GM12878 (cell line): ENCODE results near the gene CHST2. TPM values are rescaled to one million over a fixed set of nuclear protein-coding genes. Genes with fewer than 3 reads are reported as not detected.

Experiments used
- ATAC-seq: fragments of 200-7000 bp; cut with Tn5 transposase; 3 replicates; pipeline ENCODE4 v1.9.1; 2020; ENCODE audit warnings: mild to moderate bottlenecking, moderate library complexity
- BruUV-seq: library from RNA; stranded (reverse); fragments of 400-500 nt; replicated peaks from 2 replicates; lab custom pipeline; 2021; lab: Mats Ljungman, UMichigan
- CTCF ChIA-PET: fragments of 300-600 bp; sonication (Branson Sonifier 250); formaldehyde crosslinking; extraction: SDS; loops from one replicate; lab custom pipeline; 2021; ENCODE audit warnings: inconsistent platforms; lab: Yijun Ruan, JAX
- POLR2A ChIA-PET: fragments of 350-600 bp; formaldehyde crosslinking; extraction: SDS; loops from one replicate; lab custom pipeline; 2021; ENCODE audit warnings: inconsistent platforms; lab: Charles Lee
- RAD21 ChIA-PET: fragments of 300-600 bp; sonication (Branson Sonifier 250); formaldehyde crosslinking; loops from one replicate; lab custom pipeline; 2023; ENCODE audit warnings: antibody characterized with exemption; ENCODE audit not compliant: unreplicated experiment; lab: Charles Lee
- SMC1A ChIA-PET: fragments of 300-600 bp; sonication (Branson Sonifier 250); formaldehyde crosslinking; loops from one replicate; lab custom pipeline; 2023; ENCODE audit not compliant: unreplicated experiment, uncharacterized antibody; lab: Charles Lee
- DNase-seq: peaks from one replicate; pipeline ENCODE4 v3.0.0-alpha.2; 2011; ENCODE audit warnings: low read depth, low spot score
- FAIRE-seq: peaks from 3 replicates; lab custom pipeline; 2011; peaks lifted over from hg19 to GRCh38; lab: Jason Lieb, UNC
- H2AFZ ChIP-seq: 2 replicates; pipeline ENCODE4 v1.6.0; 2011; ENCODE audit warnings: low read depth, low read length, control low read depth; ENCODE audit not compliant: control insufficient read depth
- H3K27ac ChIP-seq: 2 replicates; pipeline ENCODE4 v1.5.1; 2011; ENCODE audit warnings: control low read depth; ENCODE audit not compliant: control insufficient read depth, insufficient read depth
- H3K27me3 ChIP-seq, 2 experiments: replicated peaks in 1 of 2; 2 replicates each; pipeline versions ENCODE4 v1.6.0 to v1.6.1; 2011; ENCODE audit warnings: low read length in 1 of 2; ENCODE audit not compliant: control insufficient read depth in 2 of 2, insufficient read depth in 2 of 2
- H3K36me3 ChIP-seq, 2 experiments: 2 replicates each; pipeline ENCODE4 v1.5.1; 2011; ENCODE audit warnings: low read length in 1 of 2; ENCODE audit not compliant: control insufficient read depth in 2 of 2, insufficient read depth in 2 of 2
- H3K4me1 ChIP-seq: 2 replicates; pipeline ENCODE4 v1.6.1; 2011; ENCODE audit warnings: mild to moderate bottlenecking, low read length, moderate library complexity, mixed read lengths; ENCODE audit not compliant: control insufficient read depth, insufficient read depth
- H3K4me2 ChIP-seq: 2 replicates; pipeline ENCODE4 v1.6.0; 2011; ENCODE audit warnings: control low read depth; ENCODE audit not compliant: control insufficient read depth, insufficient read depth
- H3K4me3 ChIP-seq: fragments of 200-600 bp; sonication (generic); 2 replicates; pipeline ENCODE4 v1.5.1; 2016
- H3K79me2 ChIP-seq: 2 replicates; pipeline ENCODE4 v1.6.0; 2011; ENCODE audit warnings: low read length; ENCODE audit not compliant: control insufficient read depth, insufficient read depth
- H3K9ac ChIP-seq: 2 replicates; pipeline ENCODE4 v1.8.0; 2011; ENCODE audit warnings: low read length, control low read depth, mixed read lengths; ENCODE audit not compliant: control insufficient read depth, insufficient read depth
- H3K9me3 ChIP-seq: replicated peaks from 3 replicates; pipeline ENCODE4 v1.5.1; 2011; ENCODE audit warnings: mild to moderate bottlenecking, low read length; ENCODE audit not compliant: control insufficient read depth, insufficient read depth
- H4K20me1 ChIP-seq: 2 replicates; pipeline ENCODE4 v1.6.0; 2011; ENCODE audit not compliant: control insufficient read depth, insufficient read depth
- CHD4 ChIP-seq: fragments of 200-600 bp; sonication (generic); IDR thresholded peaks from 2 replicates; pipeline ENCODE4 v1.6.1; 2016; ENCODE audit warnings: mild to moderate bottlenecking
- IRF3 ChIP-seq: fragments of 450-650 bp; IDR thresholded peaks from 2 replicates; pipeline ENCODE4 v1.6.1; 2014; ENCODE audit warnings: mild to moderate bottlenecking
- JUNB ChIP-seq: IDR thresholded peaks from 2 replicates; pipeline ENCODE4 v1.6.1; 2016; ENCODE audit warnings: antibody characterized with exemption, mild to moderate bottlenecking
- MEF2B ChIP-seq: fragments of 450-650 bp; IDR thresholded peaks from 2 replicates; pipeline ENCODE4 v1.6.1; 2018; ENCODE audit warnings: mild to moderate bottlenecking, moderate library complexity; ENCODE audit not compliant: partially characterized antibody, poor library complexity, severe bottlenecking
- MXI1 ChIP-seq: fragments of 150-350 bp; IDR thresholded peaks from 2 replicates; pipeline ENCODE4 v1.6.1; 2011; ENCODE audit warnings: low read depth, mild to moderate bottlenecking, inconsistent platforms, low read length, improper control_type of control experiment
- NKRF ChIP-seq: fragments of 450-650 bp; conservative IDR thresholded peaks from 2 replicates; pipeline ENCODE4 v1.6.1; 2017; ENCODE audit warnings: mild to moderate bottlenecking, moderate library complexity
- NR2F1 ChIP-seq: fragments of 450-650 bp; conservative IDR thresholded peaks from 2 replicates; pipeline ENCODE4 v1.6.1; 2017; ENCODE audit warnings: mild to moderate bottlenecking
- PAX8 ChIP-seq: fragments of 450-650 bp; IDR thresholded peaks from 2 replicates; pipeline ENCODE4 v1.6.1; 2017; ENCODE audit warnings: mild to moderate bottlenecking, moderate library complexity
- WGBS: methylation state at CpG from one replicate; pipeline ENCODE4 v1.1.6; 2016; ENCODE audit warnings: low lambda C conversion rate; ENCODE audit not compliant: insufficient replicate concordance, insufficient coverage; ENCODE audit errors: missing lambda C conversion rate; 5-methylcytosine and 5-hydroxymethylcytosine counted together
- in situ Hi-C: fragments of 300-500 bp; cut with MboI; formaldehyde crosslinking; loops from 9 replicates; pipeline ENCODE4 v1.14.3; 2018; ENCODE audit warnings: mixed read lengths
- intact Hi-C: fragments of 100-400 bp; cut with micrococcal nuclease; formaldehyde crosslinking; loops from one replicate; pipeline ENCODE4 v1.14.2; 2022; ENCODE audit not compliant: unreplicated experiment
- polyA plus RNA-seq, 11 experiments: library from polyadenylated mRNA; depleted of rRNA in 4 of 11; unstranded in 6 of 11; stranded (reverse) in 5 of 11; fragments of >200 nt; fragmentation: Nextera tagmentation in 4 of 11; fragmentation: Illumina TruSeq in 1 of 11; extraction: Ambion mirVana in 4 of 11; extraction: Trizol in 1 of 11; gene quantifications; 1 replicate in 1 of 11; 2 replicates in 10 of 11; pipeline versions ENCODE4 v1.2.1 to v1.2.3, GENCODE V29; 2011 to 2016; ENCODE audit warnings: inconsistent platforms in 2 of 11, missing spikeins in 2 of 11, low read depth in 1 of 11
- total RNA-seq, 4 experiments: library from RNA; depleted of rRNA in 3 of 4; stranded (reverse); fragments of >200 nt in 3 of 4; fragmentation: Illumina TruSeq in 1 of 4; extraction: Trizol in 1 of 4; gene quantifications; 2 replicates each; pipeline versions ENCODE4 v1.2.1 to v1.2.3, GENCODE V29; 2013 to 2021

The CHST2 gene
- total and polyA plus RNA-seq, 10 of the 15 experiments (the other 5 are each of a cell fraction or from before 2014, with no cell fraction given), result 1.6 to 37.2 (median 8.8) TPM

- WGBS, result 99% methylated on average over 11 of the region's 11 CpGs
- ChIA-PET POLR2A (interaction anchor here (0.6 to 1.1 kb wide), 3 partner anchors 10 to 410 kb away, joined by 3 to 5 read pairs (median 3); no protein-coding TSS in a partner anchor), RAD21 (interaction anchor here (2.2 kb wide), 1 partner anchor 36 kb away, joined by 7 read pairs; no protein-coding TSS in a partner anchor), CTCF (interaction anchor here (0.6 to 2.1 kb wide), 7 partner anchors 10 to 513 kb away, joined by 3 to 8 read pairs (median 3); no protein-coding TSS in a partner anchor), SMC1A (interaction anchor here (1.1 to 5.3 kb wide), 5 partner anchors 10 to 36 kb away, joined by 3 to 39 read pairs (median 3); no protein-coding TSS in a partner anchor)
- no peaks in the 10 kb centered on the region for H3K27me3 ChIP-seq
- H3K4me3 ChIP-seq, result no peak overlapping the region
- no peak overlapping the region for H3K27ac ChIP-seq
- BruUV-seq, result no TSS peak
- no peak overlapping the region for H3K4me2 ChIP-seq
- H3K9ac ChIP-seq, result no peak overlapping the region
- no peaks in the 10 kb centered on the region for H3K9me3 ChIP-seq
- intact Hi-C loops, result no loop called here
- no peak for ATAC-seq
- H4K20me1 ChIP-seq, result no peaks in the 10 kb centered on the region
- no peak for FAIRE-seq
- H3K4me1 ChIP-seq, result peaks cover 39% of the 10 kb centered on the region
- no peak for TF ChIP-seq JUNB
- no peak for TF ChIP-seq MXI1
- TF ChIP-seq IRF3, result no peak
- TF ChIP-seq NR2F1, result no peak
- TF ChIP-seq CHD4, result no peak
- TF ChIP-seq MEF2B, result no peak
- no peak for TF ChIP-seq PAX8
- no peak for TF ChIP-seq NKRF
- in situ Hi-C loops, result no loop called here
- H3K79me2 ChIP-seq, result no peaks in the 10 kb centered on the region
- DNase-seq, result no peak
- H3K36me3 ChIP-seq, result no peaks in the 10 kb centered on the region
- no peak overlapping the region for H2AFZ ChIP-seq
Observed at GRCh38 chr3:143160437-143160836, 40.9 kb downstream of the CHST2 start.
